ENCODE results near the gene TOMT.
A peak's percentile ranks its signal among the peaks of the same experiment; 100 is the strongest.
"Not testable (repeated sequence)": the region's sequence is repeated elsewhere in the genome, so short reads cannot be mapped to it uniquely, and the experiment has no call there.

The TOMT gene

GRCh38 chr11:72135891-72136683 is 30.4 kb downstream of the TOMT start:
- no peak for FAIRE-seq
- no peak for DNase-seq (ENCODE audit: insufficient read length)
- TF ChIP-seq POLR2AphosphoS5 (IDR thresholded peaks at IDR 0.05; ENCODE audit: low read depth, low read length) (no peak), TAF1 (IDR thresholded peaks at IDR 0.05; ENCODE audit: borderline replicate concordance, low read depth, low read length) (no peak), POLR2A (IDR thresholded peaks at IDR 0.05; ENCODE audit: low read depth, low read length) (no peak)

- DNase-seq (ENCODE audit: insufficient read length) (no peak), FAIRE-seq (no peak)
- TF ChIP-seq POLR2A (IDR thresholded peaks at IDR 0.05; ENCODE audit: low read depth, low read length) (no peak), POLR2AphosphoS5 (IDR thresholded peaks at IDR 0.05; ENCODE audit: low read depth, low read length) (no peak), TAF1 (IDR thresholded peaks at IDR 0.05; ENCODE audit: borderline replicate concordance, low read depth, low read length) (no peak)
These were observed 31.0 kb downstream of the TOMT start for GRCh38 chr11:72136684-72137262.

DNA sequence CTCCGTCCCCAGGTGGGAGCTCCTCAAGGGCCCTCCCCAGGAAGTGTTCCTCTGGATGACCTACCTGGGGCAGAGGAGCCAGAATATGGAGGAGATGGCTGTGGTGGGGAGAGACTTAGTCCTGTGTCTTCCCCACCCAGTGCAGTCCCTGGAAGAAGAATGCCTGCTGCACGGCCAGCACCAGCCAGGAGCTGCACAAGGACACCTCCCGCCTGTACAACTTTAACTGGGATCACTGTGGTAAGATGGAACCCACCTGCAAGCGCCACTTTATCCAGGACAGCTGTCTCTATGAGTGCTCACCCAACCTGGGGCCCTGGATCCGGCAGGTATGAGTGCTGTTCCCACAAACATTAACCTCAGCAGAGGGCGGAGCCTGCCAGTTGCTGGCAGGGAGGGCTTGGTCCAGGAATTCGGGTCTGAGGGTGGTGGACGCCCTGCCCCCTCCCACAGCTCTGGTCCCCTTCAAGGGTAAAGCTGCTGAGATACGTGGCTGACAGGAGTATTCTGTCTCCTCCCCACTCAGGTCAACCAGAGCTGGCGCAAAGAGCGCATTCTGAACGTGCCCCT is 33.2 kb downstream of the TOMT start:
- TF ChIP-seq TAF1 (IDR thresholded peaks at IDR 0.05; ENCODE audit: borderline replicate concordance, low read depth, low read length), result no peak
- TF ChIP-seq POLR2AphosphoS5 (IDR thresholded peaks at IDR 0.05; ENCODE audit: low read depth, low read length), result no peak
- no peak for TF ChIP-seq POLR2A (IDR thresholded peaks at IDR 0.05; ENCODE audit: low read depth, low read length)

GRCh38 chr11:72139500-72139899 is 33.8 kb downstream of the TOMT start:
- TF ChIP-seq POLR2AphosphoS5 (IDR thresholded peaks at IDR 0.05; ENCODE audit: low read depth, low read length) (no peak), POLR2A (IDR thresholded peaks at IDR 0.05; ENCODE audit: low read depth, low read length) (no peak), TAF1 (IDR thresholded peaks at IDR 0.05; ENCODE audit: borderline replicate concordance, low read depth, low read length) (no peak)
- DNase-seq (ENCODE audit: insufficient read length) (no peak), FAIRE-seq (no peak)

More for the DNA sequence above, 33.2 kb downstream of the TOMT start:
- no peak for FAIRE-seq
- no peak for DNase-seq (ENCODE audit: insufficient read length)

- FAIRE-seq, result no peak
- no peak for DNase-seq (ENCODE audit: insufficient read length)
- no peak for TF ChIP-seq TAF1 (IDR thresholded peaks at IDR 0.05; ENCODE audit: borderline replicate concordance, low read depth, low read length)
- TF ChIP-seq POLR2AphosphoS5 (IDR thresholded peaks at IDR 0.05; ENCODE audit: low read depth, low read length), result no peak
- TF ChIP-seq POLR2A (IDR thresholded peaks at IDR 0.05; ENCODE audit: low read depth, low read length), result no peak
These were observed 34.9 kb downstream of the TOMT start for GRCh38 chr11:72140661-72141060.

DNA sequence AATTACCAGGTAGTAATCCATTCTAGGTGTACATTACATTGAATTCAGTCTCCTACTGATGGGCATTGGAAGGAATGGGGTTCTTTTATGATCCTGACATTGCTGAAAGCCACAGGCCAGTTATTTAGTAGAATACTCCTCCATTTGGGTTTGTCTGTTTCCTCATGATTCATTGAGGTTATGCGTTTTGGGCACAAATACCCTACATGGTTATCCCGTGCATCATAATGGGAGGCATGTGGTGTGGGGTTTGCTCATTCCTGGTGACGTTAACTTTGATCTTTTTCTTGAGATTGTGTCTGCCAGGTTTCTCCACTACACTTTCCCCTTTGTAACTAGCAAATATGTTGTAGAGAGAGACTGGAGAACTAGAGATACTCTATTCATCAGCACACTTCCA is 35.3 kb downstream of the TOMT start:
- no peak for TF ChIP-seq TAF1 (IDR thresholded peaks at IDR 0.05; ENCODE audit: borderline replicate concordance, low read depth, low read length)
- no peak for TF ChIP-seq POLR2AphosphoS5 (IDR thresholded peaks at IDR 0.05; ENCODE audit: low read depth, low read length)
- FAIRE-seq (no peak), DNase-seq (ENCODE audit: insufficient read length) (no peak)

GRCh38 chr11:72142086-72142485 is 36.4 kb downstream of the TOMT start:
- not testable (repeated sequence) for DNase-seq (ENCODE audit: insufficient read length); FAIRE-seq

DNA sequence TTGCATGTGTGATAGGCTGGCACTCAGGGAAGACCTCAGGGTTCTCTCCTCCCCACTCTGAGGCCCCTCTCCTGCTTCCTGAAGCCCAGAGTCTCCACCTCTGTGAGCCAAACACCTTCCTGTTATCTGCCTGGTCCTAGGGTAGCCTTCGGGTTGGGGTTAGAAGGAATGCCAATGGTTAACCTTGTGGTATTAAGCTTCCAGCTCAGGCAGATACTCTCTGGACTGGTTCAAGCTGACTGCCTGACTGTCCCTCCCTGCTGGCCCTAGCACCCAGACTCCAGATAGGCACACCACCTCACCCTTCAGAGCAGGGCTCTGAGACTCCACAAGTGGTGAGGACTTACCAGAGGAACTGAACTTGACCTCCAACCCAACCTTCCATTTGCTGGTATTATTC is 36.8 kb downstream of the TOMT start:
- not testable (repeated sequence) for DNase-seq (ENCODE audit: insufficient read length)
- peak; percentile 67 for FAIRE-seq

GRCh38 chr11:72144807-72145565 is 39.3 kb downstream of the TOMT start:
- no peak for DNase-seq (ENCODE audit: insufficient read length)
- no peak for FAIRE-seq
- no peak for TF ChIP-seq POLR2A (IDR thresholded peaks at IDR 0.05; ENCODE audit: low read depth, low read length)
- TF ChIP-seq TAF1 (IDR thresholded peaks at IDR 0.05; ENCODE audit: borderline replicate concordance, low read depth, low read length), result no peak
- no peak for TF ChIP-seq POLR2AphosphoS5 (IDR thresholded peaks at IDR 0.05; ENCODE audit: low read depth, low read length)

- DNase-seq (ENCODE audit: insufficient read length), result no peak
- no peak for FAIRE-seq
- TF ChIP-seq POLR2A (IDR thresholded peaks at IDR 0.05; ENCODE audit: low read depth, low read length) (no peak), POLR2AphosphoS5 (IDR thresholded peaks at IDR 0.05; ENCODE audit: low read depth, low read length) (no peak), TAF1 (IDR thresholded peaks at IDR 0.05; ENCODE audit: borderline replicate concordance, low read depth, low read length) (no peak)
These were observed 40.9 kb downstream of the TOMT start for GRCh38 chr11:72146625-72147024.

DNA sequence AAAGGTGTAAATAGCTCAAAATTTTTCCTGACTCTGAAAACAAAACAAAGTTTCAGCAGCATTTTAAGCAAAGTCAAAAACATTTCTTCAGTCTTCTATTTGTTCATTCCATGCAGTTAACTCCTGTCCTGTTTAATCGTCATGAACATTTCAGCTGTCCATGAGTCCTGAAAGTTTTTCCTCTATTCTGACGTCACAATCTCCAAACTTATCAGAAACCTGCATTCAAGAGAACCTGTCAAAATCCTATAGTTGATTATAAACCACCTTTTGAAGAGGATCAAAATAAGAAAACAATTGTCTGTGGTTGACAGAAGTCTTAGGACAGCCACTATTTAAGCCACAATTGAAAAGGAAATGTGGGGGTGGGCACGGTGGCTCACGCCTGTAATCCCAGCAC is 45.2 kb downstream of the TOMT start:
- TF ChIP-seq POLR2AphosphoS5 (IDR thresholded peaks at IDR 0.05; ENCODE audit: low read depth, low read length), result no peak
- no peak for TF ChIP-seq TAF1 (IDR thresholded peaks at IDR 0.05; ENCODE audit: borderline replicate concordance, low read depth, low read length)
- TF ChIP-seq POLR2A (IDR thresholded peaks at IDR 0.05; ENCODE audit: low read depth, low read length), result no peak
- DNase-seq (ENCODE audit: insufficient read length) (no peak), FAIRE-seq (no peak)

- FAIRE-seq; DNase-seq (ENCODE audit: insufficient read length): not testable (repeated sequence)
These were observed 48.1 kb downstream of the TOMT start for GRCh38 chr11:72153874-72154273.

Measured in GM12892 (cell line).